Lower lobe of right lung (tissue), 2 donors: ENCODE data around the gene PFKFB3. TPM values are rescaled to one million over a fixed set of nuclear protein-coding genes. Genes with fewer than 3 reads are reported as not detected.

Experiments used
- ATAC-seq, 2 donors: fragments of 200-7000 bp; cut with Tn5 transposase; one replicate each; pipeline ENCODE4 v1.9.1; 2020 to 2022; ENCODE audit warnings: mild to moderate bottlenecking in 2 of 2, moderate library complexity in 2 of 2
- DNase-seq: peaks from one replicate; pipeline ENCODE4 v3.0.0-alpha.2; 2020
- H3K27ac ChIP-seq: fragments of 200-600 bp; one replicate; pipeline ENCODE4 v1.8.0; 2022
- H3K27me3 ChIP-seq: fragments of 200-600 bp; one replicate; pipeline ENCODE4 v1.8.0; 2022; ENCODE audit warnings: low read depth
- H3K36me3 ChIP-seq: fragments of 200-600 bp; one replicate; pipeline ENCODE4 v1.8.0; 2022; ENCODE audit warnings: mild to moderate bottlenecking
- H3K4me1 ChIP-seq: fragments of 200-600 bp; one replicate; pipeline ENCODE4 v1.8.0; 2022
- H3K4me3 ChIP-seq: fragments of 200-600 bp; one replicate; pipeline ENCODE4 v1.8.0; 2022; ENCODE audit warnings: mild to moderate bottlenecking
- H3K9me3 ChIP-seq: fragments of 200-600 bp; one replicate; pipeline ENCODE4 v1.8.0; 2022
- intact Hi-C: fragments of 100-400 bp; cut with DNase I; formaldehyde crosslinking; loops from one replicate; pipeline ENCODE4 v1.11.0; 2022
- total RNA-seq: library from RNA; stranded (reverse); fragmentation: NEBNext Ultra II Directional; extraction: Animal tissue kit (Norgen Biotek cat#: 25700); gene quantifications from one replicate; pipeline ENCODE4 v1.2.1, GENCODE V29; 2021
- TF ChIP-seq, protein P1 (sequence below): fragments of 200-600 bp; IDR thresholded peaks from one replicate; pipeline ENCODE4 v1.8.0; 2022; ENCODE audit warnings: antibody characterized with exemption, mild to moderate bottlenecking
- donor health status: DM: no; HTN: yes; CAD: no; lungs with severe emphysema.

The PFKFB3 gene
- total RNA-seq, 1 donor from 2014 or later, result 78.5 TPM

DNA sequence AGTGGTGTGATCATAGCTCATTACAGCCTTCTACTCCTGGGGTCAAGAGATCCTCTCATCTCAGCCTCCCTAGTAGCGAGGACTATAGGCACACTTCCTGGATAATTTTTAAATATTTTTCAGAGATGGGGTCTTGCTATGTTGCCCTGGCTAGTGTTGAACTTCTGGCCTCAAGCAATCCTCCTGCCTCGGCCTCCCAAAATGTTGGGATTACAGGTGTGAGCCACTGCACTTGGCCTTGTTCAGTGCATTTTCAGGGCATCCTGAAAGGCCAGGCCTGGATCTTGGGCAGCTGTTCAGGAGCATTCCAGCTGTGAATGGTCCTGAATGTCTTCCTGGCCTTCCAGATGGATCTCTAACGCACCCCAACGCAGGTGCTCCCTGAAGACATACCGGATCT is 95.7 kb downstream of the PFKFB3 start:
- TF ChIP-seq, protein P1, sequence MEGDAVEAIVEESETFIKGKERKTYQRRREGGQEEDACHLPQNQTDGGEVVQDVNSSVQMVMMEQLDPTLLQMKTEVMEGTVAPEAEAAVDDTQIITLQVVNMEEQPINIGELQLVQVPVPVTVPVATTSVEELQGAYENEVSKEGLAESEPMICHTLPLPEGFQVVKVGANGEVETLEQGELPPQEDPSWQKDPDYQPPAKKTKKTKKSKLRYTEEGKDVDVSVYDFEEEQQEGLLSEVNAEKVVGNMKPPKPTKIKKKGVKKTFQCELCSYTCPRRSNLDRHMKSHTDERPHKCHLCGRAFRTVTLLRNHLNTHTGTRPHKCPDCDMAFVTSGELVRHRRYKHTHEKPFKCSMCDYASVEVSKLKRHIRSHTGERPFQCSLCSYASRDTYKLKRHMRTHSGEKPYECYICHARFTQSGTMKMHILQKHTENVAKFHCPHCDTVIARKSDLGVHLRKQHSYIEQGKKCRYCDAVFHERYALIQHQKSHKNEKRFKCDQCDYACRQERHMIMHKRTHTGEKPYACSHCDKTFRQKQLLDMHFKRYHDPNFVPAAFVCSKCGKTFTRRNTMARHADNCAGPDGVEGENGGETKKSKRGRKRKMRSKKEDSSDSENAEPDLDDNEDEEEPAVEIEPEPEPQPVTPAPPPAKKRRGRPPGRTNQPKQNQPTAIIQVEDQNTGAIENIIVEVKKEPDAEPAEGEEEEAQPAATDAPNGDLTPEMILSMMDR, result no peak
- Histone ChIP-seq H3K27me3 (no peaks in the 10 kb centered on the region), H3K36me3 (no peaks in the 10 kb centered on the region), H3K9me3 (no peaks in the 10 kb centered on the region), H3K27ac (no peak overlapping the region), H3K4me3 (no peak overlapping the region), H3K4me1 (peaks cover 36% of the 10 kb centered on the region)
- intact Hi-C loops, result no loop called here
- ATAC-seq, result no peak
- no peak for DNase-seq

DNA sequence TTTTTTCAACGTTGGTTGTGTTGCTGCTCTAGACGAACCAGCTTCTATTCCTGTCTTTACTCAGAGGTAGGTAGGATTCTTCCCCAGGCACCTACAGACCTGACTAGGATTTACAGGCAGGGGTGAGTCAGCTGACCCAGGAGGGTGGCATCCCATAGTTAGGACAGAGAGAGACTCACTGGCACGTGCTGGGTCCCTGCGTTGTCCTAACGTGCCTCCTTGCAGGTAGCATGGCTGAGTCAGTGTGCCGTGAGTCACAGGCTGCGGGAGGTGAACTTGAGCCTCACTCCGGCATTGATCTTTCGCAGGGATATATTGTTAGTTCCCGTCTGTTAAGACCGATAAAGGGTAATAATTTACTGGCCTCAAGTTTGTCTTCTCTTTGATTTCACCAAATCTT is 96.5 kb downstream of the PFKFB3 start:
- intact Hi-C loops, result no loop called here
- TF ChIP-seq, protein P1, result no peak
- DNase-seq, result no peak
- no peak overlapping the region for H3K4me3 ChIP-seq
- ATAC-seq, result no peak
- no peaks in the 10 kb centered on the region for H3K9me3 ChIP-seq
- no peaks in the 10 kb centered on the region for H3K27me3 ChIP-seq
- no peak overlapping the region for H3K27ac ChIP-seq
- no peaks in the 10 kb centered on the region for H3K36me3 ChIP-seq
- peaks cover 36% of the 10 kb centered on the region for H3K4me1 ChIP-seq

DNA sequence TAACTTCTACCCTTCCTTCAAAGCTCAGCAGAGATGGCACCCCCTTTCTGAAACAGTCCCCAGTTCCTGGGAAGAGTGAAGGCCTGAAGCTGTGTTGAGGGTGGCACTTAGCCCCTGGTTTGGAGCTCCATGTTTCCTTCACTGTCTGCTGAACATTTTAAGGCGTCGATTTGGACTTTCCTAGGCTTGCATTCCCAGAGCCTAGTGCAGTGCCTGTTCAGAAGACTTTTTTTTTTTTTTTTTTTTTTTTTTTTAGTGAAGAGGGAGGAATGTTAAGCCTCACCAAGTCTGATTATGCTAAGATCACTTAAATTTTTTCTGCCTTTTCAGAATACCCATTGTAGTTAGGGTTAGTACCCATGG is 97.0 kb downstream of the PFKFB3 start:
- Histone ChIP-seq H3K9me3 (no peaks in the 10 kb centered on the region), H3K4me1 (peaks cover 36% of the 10 kb centered on the region), H3K36me3 (no peaks in the 10 kb centered on the region), H3K27me3 (no peaks in the 10 kb centered on the region), H3K27ac (peak overlapping the region; percentile 47), H3K4me3 (no peak overlapping the region)
- TF ChIP-seq, protein P1, result no peak
- no peak for ATAC-seq
- no peak for DNase-seq
- intact Hi-C loops, result no loop called here

DNA sequence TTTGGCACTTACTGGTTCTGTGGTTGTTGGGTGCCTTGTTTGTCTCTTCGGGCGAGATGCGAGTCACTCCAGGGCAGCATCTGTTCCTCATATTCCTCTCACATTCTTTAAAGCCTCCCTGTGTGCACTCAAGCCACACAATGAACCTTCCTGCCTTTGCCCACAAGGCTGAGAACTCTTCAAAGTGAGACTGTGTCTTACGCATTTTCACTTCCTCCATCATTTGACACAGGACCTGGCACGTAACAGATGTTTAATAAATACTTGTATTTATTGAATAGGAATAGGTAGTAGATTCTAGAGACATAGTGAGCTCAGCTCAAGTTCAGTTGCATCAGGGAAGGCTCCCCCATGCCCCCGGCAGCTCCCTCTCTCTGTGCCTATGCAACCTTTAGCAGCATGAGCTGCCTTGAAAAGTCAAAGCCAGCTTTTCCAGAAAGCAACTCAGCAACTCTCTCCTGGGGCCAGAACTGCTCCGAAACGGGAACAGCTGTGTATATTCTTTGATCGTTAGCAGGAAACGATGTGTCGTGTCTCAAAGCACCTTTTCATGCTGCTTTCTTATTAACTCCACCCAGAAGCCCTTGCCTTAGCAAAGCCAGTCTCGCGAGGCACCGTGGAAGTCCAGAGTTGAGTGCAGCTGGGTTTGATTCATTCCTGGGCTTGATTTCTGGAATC is 97.5 kb downstream of the PFKFB3 start:
- H3K4me1 ChIP-seq, result peaks cover 36% of the 10 kb centered on the region
- H3K27ac ChIP-seq, result peak overlapping the region; percentile 47
- intact Hi-C loops, result no loop called here

DNA sequence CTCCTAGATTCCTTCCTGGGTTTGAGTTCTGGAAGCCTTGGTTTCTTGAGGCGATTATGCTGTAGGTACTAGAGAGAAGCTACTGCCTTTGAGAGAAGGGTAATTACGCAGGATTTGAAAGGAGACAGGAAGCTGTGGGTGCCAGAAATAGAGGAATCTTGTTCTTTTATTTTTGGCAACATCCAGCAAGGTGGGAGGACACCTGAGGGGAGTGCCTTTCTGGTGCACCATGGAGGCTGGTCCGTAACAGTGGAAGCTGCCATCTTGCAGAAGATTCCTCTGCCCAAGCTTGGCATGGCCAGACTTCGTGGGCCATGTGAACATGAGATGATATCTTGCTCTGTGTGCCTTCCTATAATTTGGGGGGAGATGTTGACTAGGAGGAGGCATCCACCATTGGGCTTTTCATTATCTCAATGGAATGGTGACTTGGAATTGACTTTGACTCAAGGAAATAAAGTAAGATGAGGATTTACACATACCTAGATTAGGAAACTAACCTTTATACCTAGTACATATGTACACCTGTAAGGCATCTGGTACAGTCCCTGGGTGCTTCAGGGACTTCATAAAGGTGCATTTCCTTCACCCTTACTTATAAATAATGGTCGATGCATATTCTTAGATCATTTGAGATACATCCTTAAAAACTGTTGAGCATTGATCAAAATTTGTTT is 98.2 kb downstream of the PFKFB3 start:
- Histone ChIP-seq H3K4me1 (peaks cover 36% of the 10 kb centered on the region), H3K27ac (peak overlapping the region; percentile 47), H3K4me3 (no peak overlapping the region), H3K36me3 (no peaks in the 10 kb centered on the region), H3K27me3 (no peaks in the 10 kb centered on the region), H3K9me3 (no peaks in the 10 kb centered on the region)
- TF ChIP-seq, protein P1, result no peak
- intact Hi-C loops, result no loop called here
- DNase-seq (no peak), ATAC-seq (no peak)

More for the DNA sequence above, 97.5 kb downstream of the PFKFB3 start:
- ATAC-seq (peak; percentile 54 to 65), DNase-seq (no peak)
- Histone ChIP-seq H3K36me3 (no peaks in the 10 kb centered on the region), H3K4me3 (no peak overlapping the region), H3K9me3 (no peaks in the 10 kb centered on the region), H3K27me3 (no peaks in the 10 kb centered on the region)
- TF ChIP-seq, protein P1, result no peak
